ENCODE results near the gene CLCA1. TPM values are rescaled to one million over a fixed set of nuclear protein-coding genes. Genes with fewer than 3 reads are reported as not detected.

CLCA1 gene
- total RNA-seq, 1 experiment from 2014 or later, result 0.08 TPM

GRCh38 chr1:86445919-86446318 lies 22.8 kb upstream of the CLCA1 start:
- Histone ChIP-seq H3K4me1 (ENCODE audit: control insufficient read depth, insufficient read depth, low read length) (no peaks in the 10 kb centered on the region), H3K27ac (ENCODE audit: low read length) (no peak overlapping the region), H3K9me3 (ENCODE audit: control insufficient read depth, insufficient read depth, low read depth, low read length) (no peaks in the 10 kb centered on the region), H3K4me3 (ENCODE audit: low read depth in 2 of 2, low read length in 2 of 2) (no peak overlapping the region), H3K36me3 (ENCODE audit: control insufficient read depth, insufficient read depth, low read length) (no peaks in the 10 kb centered on the region), H3K27me3 (ENCODE audit: control insufficient read depth, insufficient read depth, low read length) (peaks cover 16% of the 10 kb centered on the region)
- intact Hi-C loops (cut with micrococcal nuclease; ENCODE audit: unreplicated experiment) (no loop called here), in situ Hi-C loops (cut with HindIII; ENCODE audit: low pct_unique_long_range_greater_than_20kb, low sequenced_read_pairs) (no loop called here)
- POLR2A ChIA-PET, result no interaction called here
- TF ChIP-seq POLR2AphosphoS5 (IDR thresholded peaks at IDR 0.05; ENCODE audit: low read depth, low read length), result no peak
- no peak for TF ChIP-seq SIN3A (IDR thresholded peaks at IDR 0.05; ENCODE audit: borderline replicate concordance, insufficient read depth, low read depth, low read length)
- TF ChIP-seq CTCF (IDR thresholded peaks at IDR 0.05), result no peak
- no peak for TF ChIP-seq TCF7L2 (IDR thresholded peaks at IDR 0.05; ENCODE audit: low read depth, low read length)
- TF ChIP-seq REST (IDR thresholded peaks at IDR 0.05; ENCODE audit: insufficient read depth in 1 of 2, low read depth in 2 of 2, low read length in 1 of 2), result no peak
- BruUV-seq (replicated peaks), result no TSS peak
- CTCF ChIA-PET, result no interaction called here
- DNase-seq (ENCODE audit: low read depth, low spot score), result no peak
- no peak for ATAC-seq

- Histone ChIP-seq H3K27ac (ENCODE audit: low read length) (no peak overlapping the region), H3K4me3 (ENCODE audit: low read depth in 2 of 2, low read length in 2 of 2) (no peak overlapping the region), H3K36me3 (ENCODE audit: control insufficient read depth, insufficient read depth, low read length) (no peaks in the 10 kb centered on the region), H3K9me3 (ENCODE audit: control insufficient read depth, insufficient read depth, low read depth, low read length) (no peaks in the 10 kb centered on the region), H3K4me1 (ENCODE audit: control insufficient read depth, insufficient read depth, low read length) (no peaks in the 10 kb centered on the region), H3K27me3 (ENCODE audit: control insufficient read depth, insufficient read depth, low read length) (peaks cover 6% of the 10 kb centered on the region; the same call in 1 of the 2 replicates)
- no peak for TF ChIP-seq CTCF (IDR thresholded peaks at IDR 0.05)
- TF ChIP-seq POLR2AphosphoS5 (IDR thresholded peaks at IDR 0.05; ENCODE audit: low read depth, low read length), result no peak
- TF ChIP-seq SIN3A (IDR thresholded peaks at IDR 0.05; ENCODE audit: borderline replicate concordance, insufficient read depth, low read depth, low read length), result no peak
- no peak for TF ChIP-seq TCF7L2 (IDR thresholded peaks at IDR 0.05; ENCODE audit: low read depth, low read length)
- TF ChIP-seq REST (IDR thresholded peaks at IDR 0.05; ENCODE audit: insufficient read depth in 1 of 2, low read depth in 2 of 2, low read length in 1 of 2), result no peak
- intact Hi-C loops (cut with micrococcal nuclease; ENCODE audit: unreplicated experiment) (no loop called here), in situ Hi-C loops (cut with HindIII; ENCODE audit: low pct_unique_long_range_greater_than_20kb, low sequenced_read_pairs) (no loop called here)
- DNase-seq (ENCODE audit: low read depth, low spot score) (no peak), ATAC-seq (no peak)
- POLR2A ChIA-PET, result no interaction called here
- CTCF ChIA-PET, result no interaction called here
- no TSS peak for BruUV-seq (replicated peaks)
Observed at GRCh38 chr1:86447198-86447790, 21.4 kb upstream of the CLCA1 start.
